Measurements from ENCODE around the gene SPEM1.

GRCh38 chr17:7411427-7411750 is 8.7 kb upstream of the SPEM1 start:
- no peak for TF ChIP-seq CTCF (conservative IDR thresholded peaks at IDR 0.05)
- no peak for TF ChIP-seq EZH2 (IDR thresholded peaks at IDR 0.05; ENCODE audit: low read depth)

Measured in PC-9 (cell line).